B cell (primary cell): ENCODE measurements around the gene CYRIA. TPM values are rescaled to one million over a fixed set of nuclear protein-coding genes. Genes with fewer than 3 reads are reported as not detected.
A peak's percentile ranks its signal among the peaks of the same experiment; 100 is the strongest.

Experiments used
- ATAC-seq: fragments of 200-7000 bp; cut with Tn5 transposase; one replicate; pipeline ENCODE4 v1.10.0; 2021; ENCODE audit warnings: low read depth, mild to moderate bottlenecking, moderate number of reproducible peaks, moderate library complexity
- CTCF ChIA-PET: fragments of 350-600 bp; sonication (Branson Sonifier 250); formaldehyde crosslinking; loops from one replicate; lab custom pipeline; 2021; ENCODE audit warnings: antibody characterized with exemption, inconsistent platforms; lab: Charles Lee
- POLR2A ChIA-PET: fragments of 350-600 bp; sonication (Branson Sonifier 250); formaldehyde crosslinking; loops from one replicate; lab custom pipeline; 2021; ENCODE audit warnings: antibody characterized with exemption; lab: Charles Lee
- DNase-seq: peaks from one replicate; pipeline ENCODE4 v3.0.0; 2013
- H2AFZ ChIP-seq: 2 replicates; pipeline ENCODE4 v1.6.1; 2012; ENCODE audit warnings: mild to moderate bottlenecking, low read depth, low read length; ENCODE audit not compliant: insufficient read depth, poor library complexity, severe bottlenecking
- H3K27ac ChIP-seq, 2 donors: 1 replicate in 1 of 2; 2 replicates in 1 of 2; pipeline ENCODE4 v1.5.1; 2012 to 2013; ENCODE audit warnings: low read length in 2 of 2, mild to moderate bottlenecking in 2 of 2, moderate library complexity in 1 of 2
- H3K27me3 ChIP-seq, 4 experiments: fragments of 200-600 bp in 1 of 4; sonication (generic) in 1 of 4; replicated peaks in 1 of 4; 1 replicate in 2 of 4; 2 replicates in 2 of 4; pipeline versions ENCODE4 v1.6.1 to v1.7.0; 2013 to 2016; ENCODE audit warnings: low read length in 3 of 4, mild to moderate bottlenecking in 2 of 4, mixed read lengths in 1 of 4, moderate library complexity in 1 of 4; ENCODE audit not compliant: insufficient read depth in 4 of 4, control insufficient read depth in 3 of 4; ENCODE audit errors: control extremely low read depth in 1 of 4
- H3K36me3 ChIP-seq, 2 experiments: replicated peaks in 1 of 2; 1 replicate in 1 of 2; 2 replicates in 1 of 2; pipeline versions ENCODE4 v1.6.1 to v1.7.1; 2013; ENCODE audit warnings: low read length in 1 of 2; ENCODE audit not compliant: insufficient read depth in 2 of 2, control insufficient read depth in 1 of 2; ENCODE audit errors: control extremely low read depth in 1 of 2, extremely low read depth in 1 of 2
- H3K4me1 ChIP-seq, 2 donors: fragments of 200-600 bp in 1 of 2; sonication (generic) in 1 of 2; 1 replicate in 1 of 2; 2 replicates in 1 of 2; pipeline versions ENCODE4 v1.5.1 to v1.6.1; 2013 to 2017; ENCODE audit warnings: low read length in 2 of 2; ENCODE audit not compliant: control insufficient read depth in 2 of 2, insufficient read depth in 2 of 2
- H3K4me2 ChIP-seq: replicated peaks from 2 replicates; pipeline ENCODE3; 2012; ENCODE audit warnings: mild to moderate bottlenecking, low read depth, low read length; ENCODE audit not compliant: poor library complexity, severe bottlenecking
- H3K4me3 ChIP-seq, 5 experiments: fragments of 200-600 bp in 1 of 5; sonication (generic) in 1 of 5; 1 replicate in 3 of 5; 2 replicates in 2 of 5; pipeline versions ENCODE4 v1.5.1 to v1.7.0; 2011 to 2016; ENCODE audit warnings: low read length in 4 of 5, mild to moderate bottlenecking in 4 of 5, low read depth in 2 of 5, control low read depth in 1 of 5, moderate library complexity in 1 of 5; ENCODE audit not compliant: insufficient read depth in 1 of 5; ENCODE audit errors: control extremely low read depth in 1 of 5, extremely low read depth in 1 of 5
- H3K79me2 ChIP-seq: fragments of 200-600 bp; sonication (generic); one replicate; pipeline ENCODE4 v1.6.0; 2016; ENCODE audit warnings: low read length; ENCODE audit not compliant: control insufficient read depth, insufficient read depth
- H3K9ac ChIP-seq: fragments of 200-600 bp; sonication (generic); 2 replicates; pipeline ENCODE4 v1.6.1; 2017; ENCODE audit warnings: mild to moderate bottlenecking, low read length, moderate library complexity
- H3K9me3 ChIP-seq, 3 donors: one replicate each; pipeline versions ENCODE4 v1.6.1 to v1.7.1; 2013; ENCODE audit warnings: low read length in 2 of 3; ENCODE audit not compliant: control insufficient read depth in 2 of 3, insufficient read depth in 1 of 3; ENCODE audit errors: control extremely low read depth in 1 of 3
- H4K20me1 ChIP-seq: 2 replicates; pipeline ENCODE4 v1.6.0; 2012; ENCODE audit warnings: mild to moderate bottlenecking, low read length; ENCODE audit not compliant: insufficient read depth, control insufficient read depth, poor library complexity, severe bottlenecking
- H3K27ac Mint-ChIP-seq: one replicate; pipeline ENCODE4 v1.8.0; 2021; ENCODE audit warnings: mixed read lengths
- H3K27me3 Mint-ChIP-seq: one replicate; pipeline ENCODE4 v1.8.0; 2021; ENCODE audit warnings: mixed read lengths
- H3K4me1 Mint-ChIP-seq: one replicate; pipeline ENCODE4 v1.8.0; 2021; ENCODE audit warnings: mixed read lengths
- H3K4me3 Mint-ChIP-seq: one replicate; pipeline ENCODE4 v1.8.0; 2021; ENCODE audit warnings: mixed read lengths
- H3K9me3 Mint-ChIP-seq: one replicate; pipeline ENCODE4 v1.8.0; 2022; ENCODE audit warnings: mixed read lengths; ENCODE audit not compliant: insufficient read depth
- CTCF ChIP-seq: fragments of 200-600 bp; IDR thresholded peaks from one replicate; pipeline ENCODE4 v1.8.0; 2022; ENCODE audit warnings: antibody characterized with exemption, mild to moderate bottlenecking
- EZH2 ChIP-seq: IDR thresholded peaks from 2 replicates; pipeline ENCODE4 v1.6.1; 2012; ENCODE audit warnings: borderline replicate concordance, low read depth, mild to moderate bottlenecking, moderate library complexity, low read length; ENCODE audit not compliant: insufficient read depth, poor library complexity, severe bottlenecking
- WGBS: methylation state at CpG from one replicate; pipeline ENCODE4 v1.1.5; 2013; ENCODE audit warnings: missing lambda C conversion rate; ENCODE audit not compliant: insufficient coverage; 5-methylcytosine and 5-hydroxymethylcytosine counted together
- intact Hi-C: fragments of 100-400 bp; cut with micrococcal nuclease; formaldehyde crosslinking; loops from one replicate; pipeline ENCODE4 v1.10.0; 2022
- polyA plus RNA-seq: library from polyadenylated mRNA; depleted of rRNA; stranded (reverse); fragments of >200 nt; gene quantifications from 2 replicates; pipeline ENCODE4 v1.2.3, GENCODE V29; 2012
- total RNA-seq, 2 donors: library from RNA; stranded (reverse); fragments of 120-200 nt in 1 of 2; gene quantifications; 1 replicate in 1 of 2; 2 replicates in 1 of 2; pipeline versions ENCODE4 v1.2.3 to v1.2.4, GENCODE V29; 2013 to 2022

CYRIA gene
- total and polyA plus RNA-seq, 2 donors (not counting 1 experiment from before 2014, with no cell fraction given) = 16.8 to 58.8 TPM

- H3K36me3 ChIP-seq = peaks cover 0 to 19% of the 10 kb centered on the region in 2 experiments
- TF ChIP-seq CTCF (no peak), EZH2 (no peak)
- no peak overlapping the region for H3K27ac ChIP-seq
- H4K20me1 ChIP-seq = peaks cover 27% of the 10 kb centered on the region
- 92% methylated on average over 6 of the region's 7 CpGs for WGBS
- DNase-seq (no peak), ATAC-seq (no peak)
- POLR2A ChIA-PET = no interaction called here
- Mint-ChIP-seq H3K9me3 (no peaks in the 10 kb centered on the region), H3K4me3 (no peak overlapping the region), H3K4me1 (peaks cover 96% of the 10 kb centered on the region), H3K27ac (peak overlapping the region; percentile 22), H3K27me3 (no peaks in the 10 kb centered on the region)
- intact Hi-C loops = no loop called here
- H3K79me2 ChIP-seq = peaks cover 80% of the 10 kb centered on the region
- peaks cover 0 to 13% (median 5%) of the 10 kb centered on the region in 3 donors for H3K9me3 ChIP-seq
- no peaks in the 10 kb centered on the region for H3K27me3 ChIP-seq
- no peak overlapping the region for H2AFZ ChIP-seq
- H3K4me3 ChIP-seq = no peak overlapping the region
- CTCF ChIA-PET = interaction anchor here (0.7 to 18.3 kb wide), 4 partner anchors 20 to 1037 kb away, joined by 3 to 242 read pairs (median 6); no protein-coding TSS in a partner anchor
- no peak overlapping the region for H3K4me2 ChIP-seq
- no peak overlapping the region for H3K9ac ChIP-seq
- H3K4me1 ChIP-seq = peaks cover 45 to 85% of the 10 kb centered on the region in 2 donors
Observed at GRCh38 chr2:16633621-16634430, 31.8 kb downstream of the CYRIA start.

- no peaks in the 10 kb centered on the region for H3K27me3 Mint-ChIP-seq
- H3K4me1 Mint-ChIP-seq = peaks cover 97% of the 10 kb centered on the region
- no peaks in the 10 kb centered on the region for H3K27me3 ChIP-seq
- no peaks in the 10 kb centered on the region for H3K9me3 Mint-ChIP-seq
- no peak overlapping the region for H3K27ac ChIP-seq
- DNase-seq = no peak
- H3K79me2 ChIP-seq = peaks cover 71% of the 10 kb centered on the region
- H3K4me3 Mint-ChIP-seq = no peak overlapping the region
- TF ChIP-seq CTCF (no peak), EZH2 (no peak)
- peak overlapping the region; percentile 59 for H3K27ac Mint-ChIP-seq
- ATAC-seq = no peak
- H3K9me3 ChIP-seq = peaks cover 0 to 5% (median 4%) of the 10 kb centered on the region in 3 donors
- H3K4me3 ChIP-seq = no peak overlapping the region
- ChIA-PET CTCF (interaction anchor here (0.7 to 18.3 kb wide), 4 partner anchors 15 to 1038 kb away, joined by 3 to 242 read pairs (median 4); no protein-coding TSS in a partner anchor), POLR2A (no interaction called here)
- H3K4me1 ChIP-seq = peaks cover 49 to 85% of the 10 kb centered on the region in 2 donors
- H3K9ac ChIP-seq = no peak overlapping the region
- WGBS = 94% methylated on average over 5 of the region's 7 CpGs
- no peak overlapping the region for H2AFZ ChIP-seq
- H4K20me1 ChIP-seq = peaks cover 19% of the 10 kb centered on the region
- H3K36me3 ChIP-seq = peaks cover 0 to 10% of the 10 kb centered on the region in 2 experiments
- intact Hi-C loops = no loop called here
- no peak overlapping the region for H3K4me2 ChIP-seq
Observed at GRCh38 chr2:16632598-16632997, 33.0 kb downstream of the CYRIA start.
